Measurements from ENCODE around the gene CHL1.
"Not testable (repeated sequence)": the region's sequence is repeated elsewhere in the genome, so short reads cannot be mapped to it uniquely, and the experiment has no call there.

The CHL1 gene

DNA sequence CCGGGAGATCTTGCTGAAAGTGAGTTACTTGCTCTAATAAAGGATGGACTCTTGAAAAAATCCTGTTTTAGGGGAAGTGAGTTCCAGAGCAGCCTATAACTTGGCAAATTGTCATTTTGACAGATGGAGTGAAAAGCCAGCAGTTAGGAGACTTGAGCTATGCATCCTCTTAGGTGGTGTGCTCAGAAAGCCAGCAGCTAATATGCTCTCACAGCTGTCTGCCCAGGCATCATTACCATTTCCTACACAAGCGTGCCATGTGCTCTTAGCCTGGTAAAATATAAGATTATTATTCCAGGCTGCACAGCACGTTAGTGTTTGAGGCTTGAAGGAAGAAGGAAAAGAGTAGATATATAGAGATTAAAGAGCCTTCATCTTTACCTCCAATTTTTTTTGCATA is 151.0 kb downstream of the CHL1 start:
- no peak for DNase-seq

DNA sequence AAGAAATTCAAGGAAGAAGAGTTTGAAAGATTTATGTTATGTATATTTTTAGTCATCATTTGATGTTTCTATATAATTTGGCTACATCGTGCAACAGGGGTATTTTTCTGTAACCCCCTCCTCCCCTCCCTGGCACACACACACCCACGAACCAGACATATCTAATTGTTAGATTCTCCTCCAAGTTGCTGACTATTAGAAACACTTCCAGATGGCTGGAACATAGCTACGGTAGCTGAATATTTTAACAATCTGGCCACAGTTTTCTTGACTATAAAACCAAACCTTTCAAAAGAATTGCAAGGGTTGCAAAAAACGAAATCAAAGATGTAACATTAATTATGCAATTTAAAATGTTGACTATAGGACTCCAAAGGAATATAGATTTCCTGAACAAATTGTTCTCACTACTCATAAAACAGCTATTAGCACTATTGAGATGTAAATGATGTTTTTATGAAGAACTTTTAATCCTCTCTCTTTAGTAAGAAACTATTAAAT is 154.4 kb downstream of the CHL1 start:
- DNase-seq = no peak

DNA sequence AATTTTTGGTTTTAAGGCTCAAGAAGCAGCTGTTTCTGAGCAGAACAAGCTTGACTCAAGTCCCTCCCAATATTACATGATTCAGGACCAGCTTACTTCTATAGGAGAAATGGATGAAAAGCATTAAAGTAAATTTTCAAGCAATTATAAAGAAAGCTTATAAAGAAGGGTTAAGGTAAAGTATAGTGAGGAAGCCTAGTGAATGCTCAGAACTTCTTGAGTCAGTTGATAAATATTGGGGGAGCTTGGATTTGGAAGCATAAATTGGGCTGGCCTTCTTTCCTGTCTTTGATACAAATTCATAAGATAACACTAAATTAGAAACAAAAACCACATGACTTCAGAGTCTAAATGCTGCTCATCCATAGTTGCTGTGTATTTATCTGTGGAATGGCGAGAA is 156.0 kb downstream of the CHL1 start:
- no peak for DNase-seq

DNA sequence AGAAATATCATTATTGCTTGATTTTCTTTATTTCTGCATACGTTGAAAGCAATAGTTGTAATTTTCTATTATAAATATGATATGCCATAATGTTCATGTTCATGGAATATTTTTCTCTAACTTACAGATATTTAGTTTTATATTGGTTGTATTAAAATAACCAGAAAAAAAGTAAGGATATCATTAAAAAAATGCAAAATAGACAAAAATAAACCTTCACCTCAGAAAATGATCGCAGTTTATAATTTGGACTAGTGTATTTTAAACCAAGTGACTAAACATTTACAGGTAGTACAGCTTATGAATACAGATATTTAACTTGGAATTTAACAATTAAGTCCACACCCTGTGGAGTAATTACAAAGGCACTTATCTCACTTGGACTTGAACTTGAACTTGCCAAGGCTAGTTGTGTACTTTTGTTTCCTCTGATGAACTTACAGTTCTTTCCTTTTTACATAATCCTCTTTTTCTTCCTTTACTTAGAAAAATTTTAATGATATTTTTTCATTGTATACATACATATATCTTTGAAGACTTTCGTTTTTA is 156.7 kb downstream of the CHL1 start:
- DNase-seq = no peak

DNA sequence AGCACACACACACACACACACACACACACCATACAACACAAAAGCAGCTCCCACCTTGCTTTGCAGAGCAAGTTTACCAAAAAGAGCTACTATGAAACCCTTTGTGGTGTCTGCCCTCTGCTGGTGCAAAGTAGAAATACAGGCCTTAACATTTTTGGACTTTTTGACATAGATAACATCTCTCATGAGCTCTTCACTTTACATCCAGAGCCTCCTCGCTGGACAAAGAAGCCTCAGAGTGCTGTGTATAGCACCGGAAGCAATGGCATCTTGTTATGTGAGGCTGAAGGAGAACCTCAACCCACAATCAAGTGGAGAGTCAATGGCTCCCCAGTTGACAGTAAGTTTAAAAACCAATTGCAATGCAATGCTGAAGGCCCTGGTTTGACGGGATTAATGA is 157.9 kb downstream of the CHL1 start:
- DNase-seq = peak in 1 of 2 experiments; percentile 33

DNA sequence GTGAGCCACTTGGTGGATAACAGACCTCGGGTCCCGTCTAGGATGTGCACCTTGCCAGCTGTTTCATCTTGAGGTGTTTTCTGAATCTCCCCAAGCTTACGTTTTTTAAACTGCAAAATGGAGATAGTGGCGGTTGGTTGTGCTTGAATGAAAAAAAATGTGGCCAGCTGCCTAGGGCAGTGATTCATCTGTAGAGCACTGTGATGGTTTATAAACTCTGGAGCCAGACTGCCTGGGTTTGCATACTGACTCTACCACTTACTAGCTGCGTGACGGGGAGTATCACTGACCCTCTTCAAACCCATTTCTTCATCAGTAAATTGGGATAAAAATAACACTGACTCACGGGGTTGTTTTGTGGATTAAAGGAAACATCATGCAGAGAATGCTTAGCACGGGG is 159.1 kb downstream of the CHL1 start:
- no peak for DNase-seq

DNA sequence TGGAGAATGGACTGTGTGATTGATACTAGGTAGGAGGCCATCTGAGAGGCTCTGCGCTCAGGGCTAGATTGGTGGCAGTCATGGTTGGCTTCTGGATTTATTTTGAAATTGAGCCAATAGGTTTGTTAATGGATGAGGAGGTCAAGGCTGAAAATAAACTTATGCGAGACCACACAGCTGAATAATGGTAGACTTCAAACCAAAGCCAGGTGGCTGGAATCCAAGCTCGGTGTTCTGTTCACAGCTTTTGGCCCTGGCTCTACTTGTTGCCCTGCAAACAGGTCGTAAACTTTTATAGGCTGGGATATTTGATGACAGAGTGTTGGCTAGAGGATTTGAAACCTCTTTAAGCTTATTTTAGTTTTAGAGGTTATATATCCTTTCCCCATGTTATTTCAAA is 160.4 kb downstream of the CHL1 start:
- DNase-seq = no peak

DNA sequence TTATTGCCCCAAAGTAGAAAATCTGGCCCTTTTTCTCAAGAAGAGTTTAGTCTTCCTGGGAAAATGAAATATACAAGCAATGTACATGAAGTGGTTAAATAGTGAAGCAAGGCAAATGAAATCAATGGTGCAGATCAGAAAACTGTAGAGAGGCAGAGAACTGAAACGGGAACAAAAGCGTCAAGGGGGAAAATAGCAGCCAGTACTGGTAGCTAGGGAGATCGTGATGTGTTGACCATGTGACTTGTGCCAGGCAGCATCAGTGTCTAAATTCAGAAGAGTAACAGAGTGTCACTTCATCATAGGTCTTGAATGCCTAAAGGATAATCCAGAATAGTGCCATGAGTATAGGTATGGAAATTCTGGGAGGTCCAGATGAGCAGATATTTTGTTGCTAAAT is 163.1 kb downstream of the CHL1 start:
- DNase-seq = no peak

DNA sequence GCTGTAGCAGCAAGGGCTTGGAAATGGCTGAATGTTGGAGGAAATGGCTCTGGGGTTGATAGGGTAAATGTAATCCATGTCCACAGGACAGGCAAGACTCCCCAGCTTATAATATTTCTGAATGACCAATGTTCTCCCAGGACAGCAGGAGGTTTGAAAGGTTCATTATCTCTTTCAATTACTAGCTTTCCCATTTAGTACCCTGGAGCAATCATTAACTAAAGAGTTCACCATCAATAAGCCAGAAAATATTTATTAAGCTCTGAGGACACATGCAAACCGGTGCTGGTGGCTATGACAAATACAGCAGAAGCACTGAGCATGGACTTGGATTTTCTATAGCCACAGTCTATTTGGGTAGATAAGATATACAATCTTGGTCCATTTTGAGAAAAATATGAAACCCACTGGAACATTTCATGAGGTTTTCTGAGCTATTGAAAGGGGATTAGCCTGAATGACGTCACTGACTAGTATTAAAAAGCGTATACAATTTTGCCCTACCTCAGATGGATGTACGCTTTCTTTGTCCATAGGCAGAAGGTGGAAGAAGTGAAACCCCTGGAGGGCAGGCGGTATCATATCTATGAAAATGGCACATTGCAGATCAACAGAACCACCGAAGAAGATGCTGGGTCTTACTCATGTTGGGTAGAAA is 166.2 kb downstream of the CHL1 start:
- no peak for DNase-seq

DNA sequence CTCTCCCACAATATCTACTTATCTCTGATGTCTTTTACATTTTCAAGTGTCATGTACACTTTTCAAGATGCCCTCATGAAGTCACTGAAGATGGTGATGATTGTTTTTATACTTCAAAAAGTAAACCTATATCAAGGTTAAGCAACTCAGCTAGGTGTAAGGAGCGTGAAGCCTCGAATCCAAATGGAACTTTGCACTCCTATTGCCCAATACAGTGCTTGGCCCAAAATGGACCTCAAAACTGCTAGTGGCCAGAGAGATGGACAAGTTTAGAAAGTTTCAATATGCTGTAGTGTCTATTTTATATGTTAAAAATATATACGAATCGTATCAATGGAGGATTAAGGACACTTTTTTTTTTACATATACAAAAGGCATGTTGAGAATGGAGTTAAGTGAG is 167.7 kb downstream of the CHL1 start:
- no peak for DNase-seq

DNA sequence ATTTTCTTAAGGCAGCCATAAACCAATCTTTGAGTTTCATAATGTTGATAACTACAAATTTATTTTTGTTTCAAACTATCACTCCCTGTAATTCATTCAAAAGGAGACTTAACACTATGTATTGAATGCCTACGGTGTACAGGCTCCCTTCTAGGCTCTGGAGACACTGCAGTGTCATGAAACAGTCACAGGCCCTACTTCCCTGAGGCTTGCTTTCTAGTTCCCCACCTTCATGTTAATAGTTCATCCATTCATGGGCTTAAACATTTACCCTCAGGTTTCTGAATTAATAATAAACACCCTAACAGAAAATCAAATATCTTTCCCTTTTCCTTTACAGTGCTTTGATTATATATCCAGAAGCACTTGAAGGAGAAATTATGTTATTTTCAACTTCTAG is 168.7 kb downstream of the CHL1 start:
- no peak for DNase-seq

DNA sequence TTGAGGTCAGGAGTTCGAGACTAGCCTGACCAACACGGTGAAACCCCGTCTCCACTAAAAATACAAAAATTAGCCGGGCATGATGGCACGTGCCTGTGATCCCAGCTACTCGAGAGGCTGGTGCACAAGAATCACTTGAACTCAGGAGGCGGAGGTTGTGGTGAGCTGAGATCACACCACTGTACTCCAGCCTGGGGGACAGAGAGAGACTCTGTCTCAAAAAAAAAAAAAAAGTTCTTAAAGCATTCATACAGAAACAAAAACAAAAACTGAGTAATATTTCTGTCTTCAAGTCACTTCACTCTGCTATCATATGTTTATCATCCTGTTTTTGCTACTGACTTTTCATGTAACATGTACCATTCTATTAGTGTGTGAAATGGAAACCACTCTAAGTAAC is 169.7 kb downstream of the CHL1 start:
- not testable (repeated sequence) for DNase-seq

DNA sequence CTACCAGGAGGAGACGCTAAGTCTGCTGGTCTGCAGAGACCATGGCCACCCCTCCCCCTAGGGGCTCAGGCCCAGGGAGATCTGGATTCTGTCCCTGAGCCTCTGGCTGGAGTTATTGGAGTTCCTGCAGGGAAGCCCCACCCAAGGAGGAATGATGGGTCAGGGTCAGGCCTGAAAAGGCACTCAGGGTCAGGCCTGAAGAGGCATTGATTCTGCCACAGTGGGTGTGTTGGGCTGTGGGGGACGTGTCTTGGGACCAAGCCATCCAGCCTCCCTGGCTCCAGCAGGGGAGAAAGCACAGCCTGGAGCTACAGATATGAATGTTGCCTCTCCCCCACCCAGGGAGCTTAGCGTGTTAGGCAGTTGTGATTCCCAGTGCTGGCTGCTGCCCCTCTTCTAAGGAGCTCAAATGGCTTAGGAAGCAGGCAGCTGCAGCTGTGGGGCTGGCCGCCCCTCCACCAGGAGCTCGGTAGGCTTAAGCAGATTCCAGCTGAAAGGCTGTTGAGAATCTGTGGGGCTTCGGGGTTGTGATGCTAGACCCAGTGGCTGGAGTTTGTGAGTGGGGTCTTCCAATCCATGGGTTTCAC is 176.7 kb downstream of the CHL1 start:
- DNase-seq = no peak

DNA sequence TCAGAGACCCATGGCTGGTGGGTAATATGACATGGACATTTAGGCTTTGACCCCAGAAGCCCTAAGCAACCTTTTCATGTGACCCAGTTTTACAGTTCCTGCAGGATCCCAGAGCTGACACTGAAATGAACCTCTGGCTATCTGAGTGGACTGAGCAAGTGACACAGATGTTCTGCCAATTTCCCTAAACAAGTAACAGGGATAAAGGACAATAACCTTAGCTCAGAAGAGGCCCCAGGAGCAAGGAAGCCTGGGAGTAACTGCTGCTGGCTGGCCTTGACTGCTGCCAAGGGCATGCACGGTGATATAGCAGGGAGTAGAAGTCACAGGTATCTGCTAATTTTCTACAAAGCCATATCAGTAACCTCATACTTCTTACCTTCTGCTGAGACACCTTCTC is 177.9 kb downstream of the CHL1 start:
- DNase-seq = no peak

DNA sequence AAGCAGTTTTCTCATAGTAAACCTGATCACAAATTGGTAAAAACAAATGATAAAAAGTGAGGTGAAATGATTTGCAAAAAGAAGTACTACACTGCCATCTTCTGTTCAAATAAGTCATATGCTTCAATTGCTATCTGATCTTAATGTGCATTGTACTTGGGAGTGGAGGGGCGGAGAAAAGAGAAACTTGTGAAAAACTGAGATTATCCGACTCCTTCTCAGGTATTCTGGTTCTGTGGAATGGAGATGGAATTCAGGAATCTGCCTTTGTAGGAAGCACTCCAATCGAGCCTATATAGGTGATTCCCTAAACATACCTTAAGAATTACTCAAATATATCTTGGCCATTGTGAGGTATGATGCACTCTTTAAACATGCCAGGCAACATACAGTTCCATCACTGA is 180.6 kb downstream of the CHL1 start:
- DNase-seq = peak in 1 of 2 experiments; percentile 64

DNA sequence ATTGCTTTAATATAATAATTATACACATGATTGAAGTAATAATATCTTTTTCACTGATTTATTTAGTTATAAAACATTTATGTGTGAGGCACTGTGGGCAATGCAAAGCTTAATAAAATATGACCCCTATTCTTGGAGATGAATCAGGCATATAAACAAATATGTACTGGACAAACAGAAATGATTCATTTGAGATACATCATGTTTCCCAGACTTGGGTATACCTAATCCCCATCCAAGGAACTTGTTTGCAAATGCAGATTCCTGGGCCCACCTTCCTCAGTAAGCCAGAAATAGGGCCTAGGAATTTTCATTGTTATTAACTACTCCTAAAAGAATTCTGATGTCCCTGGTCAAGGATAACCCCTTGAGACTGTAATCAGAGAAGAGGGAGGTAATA is 184.2 kb downstream of the CHL1 start:
- DNase-seq = no peak

DNA sequence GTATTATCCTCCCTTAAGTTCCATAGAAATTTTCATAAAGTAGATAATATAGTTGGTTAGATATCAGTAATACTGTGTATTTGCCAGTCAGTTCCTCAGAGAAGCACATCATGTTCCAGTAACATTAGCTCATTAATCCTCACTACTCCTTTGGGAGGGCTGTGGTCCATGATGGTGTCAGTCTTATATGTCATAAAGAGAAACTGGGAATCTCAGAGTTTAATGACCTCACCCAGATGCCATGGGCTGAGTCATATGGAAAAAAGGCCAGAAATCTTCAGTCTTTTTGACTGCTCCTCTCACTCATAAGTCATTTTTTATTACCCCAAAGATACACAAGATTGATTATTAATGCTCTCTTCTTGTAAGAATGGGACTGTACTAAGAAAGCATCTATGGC is 188.6 kb downstream of the CHL1 start:
- no peak for DNase-seq

DNA sequence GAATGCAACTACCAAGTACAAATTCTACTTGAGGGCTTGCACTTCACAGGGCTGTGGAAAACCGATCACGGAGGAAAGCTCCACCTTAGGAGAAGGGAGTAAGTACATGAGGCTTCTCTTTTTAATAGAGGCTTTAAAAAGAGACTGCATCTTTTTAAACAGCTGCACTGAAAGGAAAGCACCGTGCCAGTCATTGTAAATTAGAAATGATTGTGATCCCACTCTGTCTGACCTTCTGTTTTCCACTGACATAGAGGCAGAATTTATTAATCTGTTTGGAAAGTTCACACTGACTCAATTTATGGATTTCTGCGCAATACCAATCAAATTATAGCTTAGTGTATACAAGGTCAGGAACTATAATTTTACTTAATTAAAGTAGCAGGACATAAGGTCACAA is 198.2 kb downstream of the CHL1 start:
- DNase-seq = no peak

DNA sequence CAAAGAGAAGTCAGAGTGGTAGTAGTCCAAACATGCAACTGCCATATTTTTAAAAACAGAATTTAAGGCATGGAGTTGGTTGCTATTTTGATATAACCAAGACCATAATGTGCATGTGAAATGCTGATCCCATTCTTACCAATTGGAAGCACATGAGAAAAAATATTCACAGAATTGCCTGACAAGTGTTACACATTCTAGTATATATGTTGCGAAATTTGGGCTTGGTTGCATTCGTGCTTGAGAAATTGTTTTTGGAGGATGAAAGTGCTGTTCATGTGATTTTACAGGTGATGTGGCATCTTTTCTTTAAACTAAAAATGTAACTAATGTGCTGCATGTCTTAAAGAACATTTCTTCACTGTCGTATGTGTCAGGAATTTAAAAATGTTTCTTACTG is 199.7 kb downstream of the CHL1 start:
- DNase-seq = no peak

DNA sequence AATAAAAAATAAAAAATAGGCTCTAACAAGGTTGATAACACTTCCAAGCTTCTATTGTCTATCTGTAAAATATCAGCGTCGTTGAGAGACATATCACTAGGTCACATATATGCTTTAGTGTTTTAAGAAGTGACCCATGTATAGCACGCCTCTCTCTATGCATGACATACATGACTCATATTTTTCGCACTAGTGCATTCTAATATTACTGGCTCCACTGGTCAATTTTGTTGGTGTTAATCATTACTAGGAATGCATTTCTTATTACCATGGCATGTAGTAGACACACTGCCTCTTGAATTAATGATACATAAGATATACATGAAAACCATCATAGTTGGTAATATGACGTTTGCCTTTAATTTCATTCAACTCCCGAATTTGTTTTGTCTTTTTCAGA is 203.1 kb downstream of the CHL1 start:
- DNase-seq = no peak

DNA sequence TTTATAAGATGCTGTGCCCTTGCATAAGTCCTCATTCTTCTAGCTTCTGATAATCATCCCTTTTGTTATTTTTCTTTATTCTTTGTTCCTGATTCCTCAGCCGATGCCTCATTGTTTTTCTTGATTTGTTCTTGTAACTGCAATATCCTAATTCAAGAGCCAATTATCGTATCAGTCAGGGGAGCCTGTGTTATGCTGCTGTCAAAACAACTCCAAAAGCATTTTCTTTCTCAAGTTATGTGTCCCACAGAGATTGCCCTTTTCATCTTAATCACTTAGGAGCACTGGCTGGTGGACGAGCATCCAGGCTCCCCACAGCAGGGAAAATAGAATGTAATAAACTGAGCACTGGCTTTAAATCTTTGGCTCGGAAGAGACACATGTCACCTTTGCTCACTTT is 207.3 kb downstream of the CHL1 start:
- DNase-seq = no peak

DNA sequence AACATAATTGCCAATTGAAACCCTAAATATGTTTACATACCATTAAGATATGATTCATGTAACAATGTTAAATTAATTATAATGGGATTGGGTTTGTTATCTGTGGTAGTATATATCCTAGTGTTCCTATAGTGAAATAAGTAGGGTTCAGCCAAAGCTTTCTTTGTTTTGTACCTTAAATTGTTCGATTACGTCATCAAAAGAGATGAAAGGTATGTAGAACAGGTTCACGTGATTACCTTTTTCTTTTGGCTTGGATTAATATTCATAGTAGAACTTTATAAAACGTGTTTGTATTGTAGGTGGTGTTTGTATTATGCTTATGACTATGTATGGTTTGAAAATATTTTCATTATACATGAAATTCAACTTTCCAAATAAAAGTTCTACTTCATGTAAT is 212.4 kb downstream of the CHL1 start:
- DNase-seq = no peak

DNA sequence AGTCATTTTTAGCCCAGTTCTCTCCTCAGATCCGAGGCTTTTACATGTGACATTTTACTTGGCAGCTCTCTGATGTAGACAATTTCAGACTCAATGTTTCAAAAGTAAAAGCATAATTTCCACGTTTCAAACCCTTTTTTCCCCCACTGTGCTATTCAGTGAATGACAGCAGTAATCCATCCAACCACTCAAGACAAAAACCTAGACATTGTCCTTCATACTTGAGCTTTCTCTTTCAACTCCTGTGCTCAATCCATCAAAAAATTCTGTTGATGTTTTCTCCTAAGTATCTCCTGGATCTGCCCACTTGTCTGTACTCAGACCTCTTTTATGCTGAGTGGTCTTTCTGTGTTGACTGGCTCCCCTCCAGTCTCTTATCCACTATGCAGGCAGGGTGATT is 214.7 kb downstream of the CHL1 start:
- no peak for DNase-seq

DNA sequence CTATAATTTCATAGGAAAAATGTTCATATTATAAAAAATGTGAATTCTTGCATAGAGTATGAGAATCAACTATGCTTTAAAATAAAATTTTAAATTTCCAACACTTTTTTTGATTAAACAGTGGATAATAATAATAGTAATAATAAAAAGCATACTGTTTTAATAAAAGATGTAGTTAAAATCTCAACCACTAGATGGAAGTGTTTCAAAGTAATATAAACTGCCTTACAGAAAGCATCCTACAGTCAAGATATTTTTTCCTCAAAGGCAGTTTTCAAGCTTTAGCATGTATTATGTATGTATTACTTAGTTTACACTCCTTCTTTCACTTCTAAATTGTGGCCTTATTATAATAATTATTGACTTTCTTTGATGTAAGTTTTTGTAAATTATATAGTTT is 217.5 kb downstream of the CHL1 start:
- peak in 1 of 2 experiments; percentile 20 for DNase-seq
